ENCODE results near the gene NDRG3. TPM values are rescaled to one million over a fixed set of nuclear protein-coding genes. Genes with fewer than 3 reads are reported as not detected.
"Not testable (repeated sequence)": the region's sequence is repeated elsewhere in the genome, so short reads cannot be mapped to it uniquely, and the experiment has no call there.

The NDRG3 gene
- total RNA-seq, 3 donors from 2014 or later = 18.7 to 24.7 (median 22.9) TPM

GRCh38 chr20:36686504-36686903 lies 59.4 kb downstream of the NDRG3 start:
- H3K27ac ChIP-seq = no peak overlapping the region
- intact Hi-C loops (cut with DNase I; ENCODE audit: low total_unique reads) = no loop called here
- H3K27me3 ChIP-seq = no peaks in the 10 kb centered on the region
- H3K9me3 ChIP-seq = no peaks in the 10 kb centered on the region
- H3K4me1 ChIP-seq = no peaks in the 10 kb centered on the region
- no peak for DNase-seq (ENCODE audit: low spot score in 2 of 2)
- no peak for TF ChIP-seq POLR2A (IDR thresholded peaks at IDR 0.05)
- no peak overlapping the region for H3K4me3 ChIP-seq
- no peaks in the 10 kb centered on the region for H3K36me3 ChIP-seq

DNA sequence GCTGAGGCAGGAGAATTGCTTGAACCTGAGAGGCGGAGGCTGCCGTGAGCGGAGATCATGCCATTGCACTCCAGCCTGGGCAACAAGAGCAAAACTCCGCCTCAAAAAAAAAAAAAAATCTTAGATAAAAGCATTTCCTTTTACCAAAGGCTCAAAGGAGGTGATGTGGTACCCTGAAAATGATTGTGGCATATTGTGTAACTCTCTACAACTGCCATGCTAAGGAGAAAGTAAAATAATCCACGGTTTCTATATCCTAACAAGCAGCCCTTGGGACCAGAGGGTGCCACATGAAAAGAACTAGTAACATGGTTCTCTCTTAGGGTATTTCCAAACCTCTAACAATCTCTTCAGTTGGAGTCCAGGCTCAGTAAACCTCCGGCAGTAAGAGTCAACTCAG lies 61.1 kb downstream of the NDRG3 start:
- intact Hi-C loops (cut with DNase I; ENCODE audit: low total_unique reads) = no loop called here
- H3K27ac ChIP-seq = no peak overlapping the region
- DNase-seq (ENCODE audit: low spot score in 2 of 2) = no peak
- TF ChIP-seq POLR2AphosphoS5 (IDR thresholded peaks at IDR 0.05) (no peak), CTCF (IDR thresholded peaks at IDR 0.05) (no peak), POLR2A (IDR thresholded peaks at IDR 0.05) (no peak)
- no peak overlapping the region for H3K4me3 ChIP-seq
- H3K36me3 ChIP-seq = no peaks in the 10 kb centered on the region
- no peaks in the 10 kb centered on the region for H3K27me3 ChIP-seq
- H3K4me1 ChIP-seq = no peaks in the 10 kb centered on the region
- no peaks in the 10 kb centered on the region for H3K9me3 ChIP-seq

GRCh38 chr20:36682311-36682710 lies 63.6 kb downstream of the NDRG3 start:
- Histone ChIP-seq H3K4me3 (no peak overlapping the region), H3K27me3 (no peaks in the 10 kb centered on the region), H3K27ac (no peak overlapping the region), H3K9me3 (no peaks in the 10 kb centered on the region), H3K4me1 (no peaks in the 10 kb centered on the region), H3K36me3 (no peaks in the 10 kb centered on the region)
- intact Hi-C loops (cut with DNase I; ENCODE audit: low total_unique reads) = no loop called here
- TF ChIP-seq CTCF (IDR thresholded peaks at IDR 0.05) (no peak), POLR2AphosphoS5 (IDR thresholded peaks at IDR 0.05) (no peak), POLR2A (IDR thresholded peaks at IDR 0.05) (no peak)
- DNase-seq (ENCODE audit: low spot score in 2 of 2) = no peak

- DNase-seq (ENCODE audit: low spot score in 2 of 2) = no peak
- Histone ChIP-seq H3K36me3 (no peaks in the 10 kb centered on the region), H3K4me3 (no peak overlapping the region), H3K4me1 (no peaks in the 10 kb centered on the region), H3K9me3 (no peaks in the 10 kb centered on the region), H3K27ac (no peak overlapping the region), H3K27me3 (no peaks in the 10 kb centered on the region)
- TF ChIP-seq CTCF (IDR thresholded peaks at IDR 0.05) (no peak), POLR2AphosphoS5 (IDR thresholded peaks at IDR 0.05) (no peak), POLR2A (IDR thresholded peaks at IDR 0.05) (no peak)
- intact Hi-C loops (cut with DNase I; ENCODE audit: low total_unique reads) = no loop called here
These were observed 68.5 kb downstream of the NDRG3 start for GRCh38 chr20:36677422-36677771.

DNA sequence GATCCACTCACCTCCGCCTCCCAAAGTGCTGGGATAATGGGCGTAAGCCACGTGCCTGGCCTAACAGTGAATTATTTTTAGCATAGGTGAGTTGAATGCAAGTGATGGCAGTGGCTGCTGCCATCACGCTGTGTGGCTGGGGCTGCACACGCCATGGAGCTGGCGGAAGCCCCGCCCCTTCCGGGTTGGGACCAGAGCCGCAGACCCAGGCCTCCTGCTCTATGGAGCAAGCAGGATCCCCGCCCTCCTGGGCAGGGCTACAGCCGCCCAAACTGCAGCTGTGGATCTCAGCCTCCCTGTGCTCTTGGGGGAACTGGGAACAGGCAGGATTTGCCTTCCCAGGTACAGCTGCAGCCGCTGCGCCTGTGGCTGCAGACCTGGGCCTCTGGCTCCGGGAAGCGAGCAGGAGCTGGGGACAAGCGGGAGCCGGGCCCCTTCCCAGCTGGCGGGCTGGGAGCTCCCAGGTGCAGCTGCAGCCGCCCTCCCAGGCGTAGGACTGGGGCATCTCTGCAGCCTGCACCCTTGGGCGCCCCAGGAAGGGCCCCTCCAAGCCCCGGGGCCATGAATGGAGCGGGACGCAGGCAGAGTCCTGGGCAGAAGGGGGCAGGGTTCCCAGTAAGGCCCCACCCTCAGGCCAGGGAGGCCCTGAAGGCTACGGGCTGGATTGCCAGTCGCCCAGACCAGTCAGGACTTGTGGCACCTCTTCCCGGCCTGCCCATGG lies 69.0 kb downstream of the NDRG3 start:
- no peak overlapping the region for H3K27ac ChIP-seq
- H3K36me3 ChIP-seq = no peaks in the 10 kb centered on the region
- H3K27me3 ChIP-seq = no peaks in the 10 kb centered on the region
- no peaks in the 10 kb centered on the region for H3K9me3 ChIP-seq
- TF ChIP-seq POLR2AphosphoS5 (IDR thresholded peaks at IDR 0.05) = no peak
- no peak for TF ChIP-seq POLR2A (IDR thresholded peaks at IDR 0.05)
- TF ChIP-seq CTCF (IDR thresholded peaks at IDR 0.05) = no peak
- H3K4me3 ChIP-seq = no peak overlapping the region
- intact Hi-C loops (cut with DNase I; ENCODE audit: low total_unique reads) = no loop called here
- no peaks in the 10 kb centered on the region for H3K4me1 ChIP-seq
- DNase-seq (ENCODE audit: low spot score in 2 of 2) = no peak

GRCh38 chr20:36675545-36675944 lies 70.3 kb downstream of the NDRG3 start:
- H3K27me3 ChIP-seq; H3K9me3 ChIP-seq; H3K4me1 ChIP-seq; DNase-seq (ENCODE audit: low spot score in 2 of 2); H3K27ac ChIP-seq; intact Hi-C loops (cut with DNase I; ENCODE audit: low total_unique reads); H3K36me3 ChIP-seq; H3K4me3 ChIP-seq: not testable (repeated sequence)
